Activated CD4-positive, CD25-positive, alpha-beta regulatory T cell treated with anti-CD3 and anti-CD28 coated beads, Interleukin-2, amount 50 U/mL, for 16 hours (primary cell): ENCODE data around the gene NTRK2.

ENCODE experiments used
- DNase-seq: peaks from one replicate; pipeline ENCODE4 v3.0.0-alpha.2; 2020; ENCODE audit warnings: low read depth, low spot score

The NTRK2 gene

DNA sequence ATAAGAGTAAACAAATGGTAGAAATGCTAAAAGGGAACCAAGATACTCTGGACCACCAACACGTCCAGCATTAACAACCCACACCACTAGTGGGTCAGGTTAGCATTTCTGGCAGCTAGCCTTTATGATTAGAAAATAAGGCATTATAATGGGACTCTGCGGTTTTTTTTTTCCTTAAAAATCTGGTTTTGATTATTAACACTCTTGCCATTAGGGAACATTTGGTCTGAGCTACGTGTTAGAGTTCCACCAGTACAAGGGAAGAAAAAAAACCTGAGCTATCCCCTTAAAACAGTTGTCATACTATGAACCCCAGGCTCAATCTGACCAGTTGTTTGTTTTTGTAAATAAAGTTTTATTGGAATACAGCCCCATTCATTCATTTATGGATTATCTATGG lies 110.4 kb downstream of the NTRK2 start:
- DNase-seq = no peak

DNA sequence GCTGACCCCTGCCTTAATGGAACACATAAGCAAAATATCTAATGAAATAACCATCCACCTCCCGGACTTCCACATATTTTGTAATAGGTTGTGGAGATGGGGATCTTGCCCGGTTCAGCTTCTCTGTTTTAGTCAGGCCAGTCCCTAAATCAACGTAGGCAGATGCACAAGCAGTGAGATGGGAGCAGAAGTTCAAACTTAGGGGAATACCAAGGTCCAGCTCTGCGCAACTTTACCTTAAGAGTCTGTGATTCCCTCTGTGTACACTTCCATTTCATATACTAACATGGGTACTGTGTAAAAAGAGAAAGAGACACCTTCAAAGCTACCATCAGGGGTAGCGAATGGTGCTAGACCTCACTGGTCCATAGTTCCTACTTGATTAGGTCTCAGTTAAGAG lies 110.9 kb downstream of the NTRK2 start:
- DNase-seq = no peak

DNA sequence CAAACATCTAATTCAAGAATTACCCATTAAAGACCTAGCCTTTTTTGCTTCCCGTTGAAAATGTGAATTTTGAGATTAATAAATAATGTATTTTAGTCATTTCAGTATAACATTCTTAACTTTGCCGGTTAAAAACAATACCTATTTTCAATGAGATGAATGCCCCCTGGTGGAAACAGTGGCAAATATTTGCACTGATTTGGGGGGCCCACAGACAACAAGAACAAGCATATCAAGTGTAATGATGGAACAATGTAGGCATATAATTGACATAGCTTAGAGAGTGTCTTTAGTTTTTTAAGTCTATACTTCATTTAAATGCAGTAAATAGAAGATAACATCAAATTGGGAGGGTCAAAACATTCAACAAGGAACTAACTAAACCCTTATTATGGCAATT lies 111.9 kb downstream of the NTRK2 start:
- no peak for DNase-seq

- DNase-seq = no peak
Observed at GRCh38 chr9:84781931-84782866, 112.7 kb downstream of the NTRK2 start.

DNA sequence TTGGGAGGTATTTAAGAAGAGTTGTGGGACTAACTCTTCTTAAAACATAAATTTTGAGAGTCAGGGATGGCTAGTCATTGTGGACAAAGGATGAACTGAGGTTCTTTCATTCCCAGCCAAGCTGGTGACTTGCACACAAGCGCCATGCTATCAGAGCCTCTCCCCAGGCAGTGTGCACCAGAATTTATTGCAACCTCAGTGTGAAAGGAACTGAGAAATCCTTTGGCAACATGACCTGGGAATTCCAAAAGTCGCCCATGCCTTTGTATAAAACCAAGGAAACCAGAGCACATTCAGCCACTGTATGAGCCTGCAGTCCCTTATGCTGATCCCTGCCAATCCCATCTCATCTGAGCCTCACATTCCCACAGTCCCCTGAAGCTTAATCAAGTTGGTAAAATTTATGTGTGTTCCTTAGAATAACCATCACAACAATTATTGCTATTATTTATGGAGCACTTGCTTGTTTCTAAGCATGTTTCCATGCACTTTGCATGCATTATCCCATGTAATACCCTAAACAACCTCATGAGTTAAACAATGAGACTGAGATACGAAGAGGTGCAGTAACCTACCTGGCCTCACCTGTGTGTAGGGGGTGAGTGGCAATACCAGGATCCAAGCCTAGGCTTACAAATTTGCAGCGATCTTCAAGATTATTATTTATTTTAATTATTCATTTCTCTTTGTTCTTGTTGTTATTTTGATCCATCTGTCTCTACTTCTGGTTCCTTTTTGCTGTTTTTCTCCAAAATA lies 116.4 kb downstream of the NTRK2 start:
- DNase-seq = no peak

GRCh38 chr9:84788803-84789462 lies 119.4 kb downstream of the NTRK2 start:
- DNase-seq = no peak

- no peak for DNase-seq
Observed at GRCh38 chr9:84789463-84789830, 119.9 kb downstream of the NTRK2 start.

DNA sequence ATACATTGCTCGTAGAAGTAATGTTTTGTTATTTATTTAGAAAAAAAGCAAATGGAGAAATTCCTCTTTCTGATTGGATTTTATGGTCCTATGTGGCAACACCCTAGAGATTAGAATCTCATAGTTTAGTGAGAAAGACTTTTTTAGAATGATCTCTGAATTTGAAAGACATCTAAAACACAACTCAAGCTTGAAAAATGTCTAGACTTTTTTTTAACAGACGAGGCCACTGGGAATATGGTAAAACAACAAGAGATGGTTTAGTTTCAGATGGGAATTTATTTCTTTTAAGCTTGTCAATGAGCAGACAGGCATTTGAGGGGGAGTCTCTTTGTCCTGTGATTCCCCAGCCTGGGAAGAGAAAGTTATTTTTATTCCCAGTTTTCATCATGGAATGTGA lies 122.1 kb downstream of the NTRK2 start:
- no peak for DNase-seq

DNA sequence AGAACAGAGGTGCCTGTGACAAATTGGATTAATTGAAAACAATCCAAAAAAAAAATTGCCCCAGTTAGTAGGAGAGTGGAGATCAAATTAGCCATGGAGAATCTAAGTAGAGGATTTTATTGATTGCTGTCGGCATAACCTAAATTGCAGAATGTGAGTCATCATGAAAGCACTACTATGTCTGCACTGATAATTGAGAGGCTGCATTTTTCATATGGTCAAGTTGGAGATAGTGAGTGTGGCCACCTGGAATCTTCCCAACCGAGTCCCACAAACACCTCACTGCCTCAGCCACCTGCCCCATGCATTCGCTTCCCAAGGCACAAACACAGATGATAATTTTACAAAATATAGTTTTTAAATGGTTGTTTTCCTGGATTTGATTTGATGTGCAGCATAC lies 123.7 kb downstream of the NTRK2 start:
- DNase-seq = no peak

- no peak for DNase-seq
Observed at GRCh38 chr9:84794981-84795637, 125.6 kb downstream of the NTRK2 start.

DNA sequence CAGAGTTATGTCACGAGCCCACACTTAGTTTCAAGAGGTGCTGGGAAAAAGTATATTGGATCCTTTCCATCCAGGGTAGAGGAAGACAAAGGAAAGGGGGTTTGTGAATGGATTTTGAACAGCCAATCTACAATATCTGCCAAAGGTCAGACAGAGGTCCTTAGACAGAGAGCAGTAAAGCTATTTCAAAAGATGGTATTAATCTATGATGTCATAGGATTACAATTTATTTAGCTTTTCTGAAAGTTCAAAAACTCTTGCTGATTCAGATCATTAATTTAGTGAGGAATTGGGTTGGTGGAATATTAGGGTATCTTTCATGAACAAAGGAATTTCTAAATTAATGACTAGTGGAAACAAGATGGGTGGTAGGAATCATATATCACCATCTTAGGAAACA lies 126.9 kb downstream of the NTRK2 start:
- no peak for DNase-seq

- DNase-seq = no peak
Observed at GRCh38 chr9:84799251-84799650, 129.7 kb downstream of the NTRK2 start.

GRCh38 chr9:84804951-84805694 lies 135.6 kb downstream of the NTRK2 start:
- no peak for DNase-seq

GRCh38 chr9:84807431-84807830 lies 137.9 kb downstream of the NTRK2 start:
- no peak for DNase-seq

DNA sequence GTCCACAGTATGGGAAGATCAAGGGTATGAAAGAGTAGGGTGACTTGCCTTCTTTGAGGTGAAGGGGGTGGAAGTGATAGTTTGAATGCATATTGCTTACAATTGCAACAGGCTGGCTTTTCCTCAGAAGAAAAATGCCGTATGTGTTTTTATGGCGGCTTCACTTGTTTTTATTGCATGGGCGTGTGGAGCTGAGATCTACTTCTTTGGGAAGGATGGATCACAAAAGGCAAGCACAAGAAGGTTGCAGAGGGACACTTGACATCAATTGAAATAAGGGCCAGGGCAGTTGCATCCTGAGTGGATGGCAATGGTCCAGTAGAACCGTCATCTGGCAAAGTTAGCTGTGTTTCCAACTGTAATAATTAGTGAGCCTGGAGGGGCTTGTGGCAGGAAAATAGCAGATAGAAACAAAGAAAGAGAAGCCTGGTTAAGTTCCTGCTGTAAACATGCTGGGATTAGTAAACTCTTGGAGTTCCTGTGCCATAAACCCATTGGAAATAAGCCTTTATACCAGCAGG lies 138.4 kb downstream of the NTRK2 start:
- no peak for DNase-seq

DNA sequence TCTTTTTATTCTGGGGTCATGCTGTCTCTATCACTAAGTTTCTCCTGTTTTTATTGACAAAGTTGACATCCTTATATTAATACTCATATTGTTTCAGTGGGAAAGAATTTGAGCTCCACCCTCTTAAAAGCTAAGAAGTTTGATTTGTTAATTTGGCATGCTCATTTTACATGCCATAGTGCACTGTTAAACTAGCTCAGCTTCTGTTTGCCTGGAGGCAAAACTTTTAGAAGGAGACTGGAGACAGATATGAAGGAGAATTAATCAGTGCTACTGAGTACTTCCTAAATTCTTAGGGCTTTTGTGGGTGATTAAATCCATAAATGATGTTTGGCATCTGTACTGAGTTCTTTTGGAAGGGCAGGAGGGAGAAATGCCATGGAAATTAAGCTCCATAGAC lies 138.9 kb downstream of the NTRK2 start:
- no peak for DNase-seq

DNA sequence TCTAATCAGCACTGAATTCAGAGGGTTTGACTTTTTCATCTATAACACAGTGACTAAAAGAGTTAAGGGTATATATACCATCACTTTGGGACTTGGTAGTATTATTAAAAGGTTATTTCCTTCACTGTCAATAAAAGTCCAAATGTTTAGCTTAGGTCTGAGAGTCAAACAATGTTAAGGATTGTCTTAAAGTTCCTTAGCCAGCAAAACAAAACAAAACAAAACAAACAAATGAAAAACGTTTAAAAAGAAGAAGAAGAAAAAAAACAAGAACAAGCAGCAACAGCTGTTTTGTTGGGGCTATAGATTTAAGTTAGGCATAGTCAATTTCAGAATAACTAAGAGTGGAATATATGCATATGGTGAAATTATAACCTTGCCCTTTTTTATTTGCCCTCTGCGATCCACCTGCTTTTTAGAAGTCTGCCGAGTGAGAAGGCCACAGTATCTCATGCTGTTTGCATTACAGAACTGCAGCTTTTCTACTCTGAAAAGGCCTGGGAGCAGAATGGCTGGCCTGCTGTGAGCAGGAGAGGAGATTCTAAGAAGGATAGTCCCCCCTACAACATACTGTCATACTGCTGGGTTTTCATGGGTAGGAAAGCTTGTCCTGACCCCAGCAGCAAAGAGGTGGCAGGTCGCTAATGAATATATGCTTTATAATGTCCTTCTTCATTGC lies 141.7 kb downstream of the NTRK2 start:
- DNase-seq = no peak

GRCh38 chr9:84811751-84812074 lies 142.2 kb downstream of the NTRK2 start:
- DNase-seq = no peak

DNA sequence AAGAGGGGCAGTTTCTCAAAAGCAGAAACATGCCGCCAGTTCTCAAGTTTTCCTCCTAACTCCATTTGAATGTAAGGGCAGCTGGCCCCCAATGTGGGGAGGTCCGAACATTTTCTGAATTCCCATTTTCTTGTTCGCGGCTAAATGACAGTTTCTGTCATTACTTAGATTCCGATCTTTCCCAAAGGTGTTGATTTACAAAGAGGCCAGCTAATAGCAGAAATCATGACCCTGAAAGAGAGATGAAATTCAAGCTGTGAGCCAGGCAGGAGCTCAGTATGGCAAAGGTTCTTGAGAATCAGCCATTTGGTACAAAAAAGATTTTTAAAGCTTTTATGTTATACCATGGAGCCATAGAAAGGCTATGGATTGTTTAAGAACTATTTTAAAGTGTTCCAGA lies 142.8 kb downstream of the NTRK2 start:
- no peak for DNase-seq

DNA sequence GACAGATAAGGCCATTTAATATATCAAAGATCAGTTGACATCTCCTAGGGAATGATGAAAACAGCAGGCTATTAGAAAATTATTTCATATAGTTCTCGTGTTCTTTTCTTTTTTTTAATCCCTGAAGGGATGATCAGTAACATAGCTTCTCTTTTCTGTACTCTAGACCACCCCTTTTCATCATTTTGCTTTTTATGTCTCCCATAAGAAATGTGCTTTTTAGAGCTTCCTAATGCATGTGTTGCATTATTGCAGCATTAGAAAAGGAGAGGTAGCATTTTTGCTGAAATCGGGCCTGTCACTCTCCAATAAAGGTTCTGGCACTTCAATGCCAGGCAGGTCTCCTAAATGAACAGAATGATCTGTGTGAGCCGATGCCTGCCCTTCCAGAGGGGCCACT lies 143.3 kb downstream of the NTRK2 start:
- no peak for DNase-seq

DNA sequence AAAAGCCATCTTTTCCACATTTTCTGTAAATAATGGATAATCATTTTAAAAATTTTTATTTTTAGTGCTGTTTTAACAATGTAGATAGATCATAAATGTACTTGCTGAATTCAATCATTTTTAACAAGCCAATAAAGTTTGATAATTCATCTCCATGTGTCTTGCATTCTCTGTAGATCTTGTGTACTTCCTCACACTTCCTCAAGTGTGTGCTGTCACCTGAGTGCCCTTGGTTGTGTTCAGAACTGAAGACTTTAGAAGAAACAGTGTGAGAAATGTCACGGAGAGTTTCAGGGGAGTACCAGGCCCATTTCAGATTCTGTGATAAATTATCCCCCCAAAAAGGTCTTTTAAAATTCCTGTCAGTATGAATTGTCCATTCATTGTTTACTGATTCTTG lies 146.0 kb downstream of the NTRK2 start:
- no peak for DNase-seq
